GM12878 (cell line): ENCODE measurements around the gene CDK15. TPM values are rescaled to one million over a fixed set of nuclear protein-coding genes. Genes with fewer than 3 reads are reported as not detected.

ENCODE experiments used
- ATAC-seq: fragments of 200-7000 bp; cut with Tn5 transposase; 3 replicates; pipeline ENCODE4 v1.9.1; 2020; ENCODE audit warnings: mild to moderate bottlenecking, moderate library complexity
- BruUV-seq: library from RNA; stranded (reverse); fragments of 400-500 nt; replicated peaks from 2 replicates; lab custom pipeline; 2021; lab: Mats Ljungman, UMichigan
- CTCF ChIA-PET: fragments of 300-600 bp; sonication (Branson Sonifier 250); formaldehyde crosslinking; extraction: SDS; loops from one replicate; lab custom pipeline; 2021; ENCODE audit warnings: inconsistent platforms; lab: Yijun Ruan, JAX
- POLR2A ChIA-PET: fragments of 350-600 bp; formaldehyde crosslinking; extraction: SDS; loops from one replicate; lab custom pipeline; 2021; ENCODE audit warnings: inconsistent platforms; lab: Charles Lee
- RAD21 ChIA-PET: fragments of 300-600 bp; sonication (Branson Sonifier 250); formaldehyde crosslinking; loops from one replicate; lab custom pipeline; 2023; ENCODE audit warnings: antibody characterized with exemption; ENCODE audit not compliant: unreplicated experiment; lab: Charles Lee
- SMC1A ChIA-PET: fragments of 300-600 bp; sonication (Branson Sonifier 250); formaldehyde crosslinking; loops from one replicate; lab custom pipeline; 2023; ENCODE audit not compliant: unreplicated experiment, uncharacterized antibody; lab: Charles Lee
- DNase-seq: peaks from one replicate; pipeline ENCODE4 v3.0.0-alpha.2; 2011; ENCODE audit warnings: low read depth, low spot score
- FAIRE-seq: peaks from 3 replicates; lab custom pipeline; 2011; peaks lifted over from hg19 to GRCh38; lab: Jason Lieb, UNC
- H2AFZ ChIP-seq: 2 replicates; pipeline ENCODE4 v1.6.0; 2011; ENCODE audit warnings: low read depth, low read length, control low read depth; ENCODE audit not compliant: control insufficient read depth
- H3K27ac ChIP-seq: 2 replicates; pipeline ENCODE4 v1.5.1; 2011; ENCODE audit warnings: control low read depth; ENCODE audit not compliant: control insufficient read depth, insufficient read depth
- H3K27me3 ChIP-seq, 2 experiments: replicated peaks in 1 of 2; 2 replicates each; pipeline versions ENCODE4 v1.6.0 to v1.6.1; 2011; ENCODE audit warnings: low read length in 1 of 2; ENCODE audit not compliant: control insufficient read depth in 2 of 2, insufficient read depth in 2 of 2
- H3K36me3 ChIP-seq, 2 experiments: 2 replicates each; pipeline ENCODE4 v1.5.1; 2011; ENCODE audit warnings: low read length in 1 of 2; ENCODE audit not compliant: control insufficient read depth in 2 of 2, insufficient read depth in 2 of 2
- H3K4me1 ChIP-seq: 2 replicates; pipeline ENCODE4 v1.6.1; 2011; ENCODE audit warnings: mild to moderate bottlenecking, low read length, moderate library complexity, mixed read lengths; ENCODE audit not compliant: control insufficient read depth, insufficient read depth
- H3K4me2 ChIP-seq: 2 replicates; pipeline ENCODE4 v1.6.0; 2011; ENCODE audit warnings: control low read depth; ENCODE audit not compliant: control insufficient read depth, insufficient read depth
- H3K4me3 ChIP-seq: fragments of 200-600 bp; sonication (generic); 2 replicates; pipeline ENCODE4 v1.5.1; 2016
- H3K79me2 ChIP-seq: 2 replicates; pipeline ENCODE4 v1.6.0; 2011; ENCODE audit warnings: low read length; ENCODE audit not compliant: control insufficient read depth, insufficient read depth
- H3K9ac ChIP-seq: 2 replicates; pipeline ENCODE4 v1.8.0; 2011; ENCODE audit warnings: low read length, control low read depth, mixed read lengths; ENCODE audit not compliant: control insufficient read depth, insufficient read depth
- H3K9me3 ChIP-seq: replicated peaks from 3 replicates; pipeline ENCODE4 v1.5.1; 2011; ENCODE audit warnings: mild to moderate bottlenecking, low read length; ENCODE audit not compliant: control insufficient read depth, insufficient read depth
- H4K20me1 ChIP-seq: 2 replicates; pipeline ENCODE4 v1.6.0; 2011; ENCODE audit not compliant: control insufficient read depth, insufficient read depth
- CEBPB ChIP-seq, 2 experiments: fragments of 150-350 bp in 1 of 2; IDR thresholded peaks; 2 replicates each; pipeline ENCODE4 v1.6.1; 2012 to 2014; ENCODE audit warnings: low read depth in 2 of 2, low read length in 2 of 2, borderline replicate concordance in 1 of 2, inconsistent platforms in 1 of 2
- DPF2 ChIP-seq: fragments of 450-650 bp; IDR thresholded peaks from 2 replicates; pipeline ENCODE4 v1.6.1; 2017; ENCODE audit warnings: mild to moderate bottlenecking
- FOXM1 ChIP-seq: IDR thresholded peaks from 2 replicates; pipeline ENCODE4 v1.6.1; 2012; ENCODE audit warnings: low read depth, mild to moderate bottlenecking, inconsistent platforms, low read length, moderate library complexity
- IRF4 ChIP-seq: IDR thresholded peaks from 2 replicates; pipeline ENCODE4 v1.6.1; 2011; ENCODE audit warnings: low read depth, low read length
- MXI1 ChIP-seq: fragments of 150-350 bp; IDR thresholded peaks from 2 replicates; pipeline ENCODE4 v1.6.1; 2011; ENCODE audit warnings: low read depth, mild to moderate bottlenecking, inconsistent platforms, low read length, improper control_type of control experiment
- NFYA ChIP-seq: IDR thresholded peaks from 2 replicates; pipeline ENCODE4 v1.6.1; 2011; ENCODE audit warnings: low read depth, mild to moderate bottlenecking, low read length, improper control_type of control experiment, borderline replicate concordance
- NRF1 ChIP-seq: conservative IDR thresholded peaks from 2 replicates; pipeline ENCODE4 v1.6.1; 2011; ENCODE audit warnings: mild to moderate bottlenecking, low read depth, low read length, improper control_type of control experiment
- SREBF2 ChIP-seq: IDR thresholded peaks from 2 replicates; pipeline ENCODE4 v1.6.1; 2012; ENCODE audit warnings: mild to moderate bottlenecking, low read length
- ZNF622 ChIP-seq: fragments of 450-650 bp; IDR thresholded peaks from 2 replicates; pipeline ENCODE4 v1.6.1; 2017; ENCODE audit warnings: mild to moderate bottlenecking, inconsistent platforms
- WGBS: methylation state at CpG from one replicate; pipeline ENCODE4 v1.1.6; 2016; ENCODE audit warnings: low lambda C conversion rate; ENCODE audit not compliant: insufficient replicate concordance, insufficient coverage; ENCODE audit errors: missing lambda C conversion rate; 5-methylcytosine and 5-hydroxymethylcytosine counted together
- in situ Hi-C: fragments of 300-500 bp; cut with MboI; formaldehyde crosslinking; loops from 9 replicates; pipeline ENCODE4 v1.14.3; 2018; ENCODE audit warnings: mixed read lengths
- intact Hi-C: fragments of 100-400 bp; cut with micrococcal nuclease; formaldehyde crosslinking; loops from one replicate; pipeline ENCODE4 v1.14.2; 2022; ENCODE audit not compliant: unreplicated experiment
- polyA plus RNA-seq, 11 experiments: library from polyadenylated mRNA; depleted of rRNA in 4 of 11; unstranded in 6 of 11; stranded (reverse) in 5 of 11; fragments of >200 nt; fragmentation: Nextera tagmentation in 4 of 11; fragmentation: Illumina TruSeq in 1 of 11; extraction: Ambion mirVana in 4 of 11; extraction: Trizol in 1 of 11; gene quantifications; 1 replicate in 1 of 11; 2 replicates in 10 of 11; pipeline versions ENCODE4 v1.2.1 to v1.2.3, GENCODE V29; 2011 to 2016; ENCODE audit warnings: inconsistent platforms in 2 of 11, missing spikeins in 2 of 11, low read depth in 1 of 11
- total RNA-seq, 4 experiments: library from RNA; depleted of rRNA in 3 of 4; stranded (reverse); fragments of >200 nt in 3 of 4; fragmentation: Illumina TruSeq in 1 of 4; extraction: Trizol in 1 of 4; gene quantifications; 2 replicates each; pipeline versions ENCODE4 v1.2.1 to v1.2.3, GENCODE V29; 2013 to 2021

CDK15 gene
- total and polyA plus RNA-seq, 10 of the 15 experiments (the other 5 are each of a cell fraction or from before 2014, with no cell fraction given), result 0.01 to 0.04 TPM; not detected in 8

DNA sequence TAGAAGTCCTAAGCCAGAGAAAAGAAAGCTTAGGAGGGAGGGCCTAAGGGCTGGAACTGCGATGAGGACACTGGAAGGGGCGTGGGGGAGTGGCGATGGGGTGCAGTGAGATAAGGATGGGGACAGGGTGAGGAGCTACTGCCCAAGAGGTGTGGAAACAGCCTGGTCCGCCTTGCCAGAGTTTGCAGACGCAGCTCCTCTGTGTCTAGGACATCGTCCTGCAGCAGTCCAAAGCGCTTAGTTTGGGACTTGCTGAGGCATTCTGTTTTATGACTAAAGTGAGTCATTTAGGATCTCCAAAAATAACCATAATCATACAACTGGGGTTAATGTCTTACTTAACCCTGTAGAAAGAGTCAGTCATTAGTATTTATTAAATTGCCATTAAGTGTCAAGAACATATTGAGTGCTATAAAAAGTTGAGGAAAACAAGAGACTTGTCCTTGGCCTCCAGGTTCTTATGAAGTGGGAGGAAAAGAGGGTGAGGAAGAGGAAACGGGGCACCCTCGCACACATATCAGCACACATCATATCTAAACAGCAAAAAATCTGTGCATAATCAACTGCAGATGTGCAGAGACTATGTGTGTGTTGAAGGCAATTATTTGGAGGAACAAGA is 74.8 kb downstream of the CDK15 start:
- POLR2A ChIA-PET, result interaction anchor here (0.5 kb wide), 1 partner anchor 1438 kb away, joined by 3 read pairs; no protein-coding TSS in a partner anchor
- no peak overlapping the region for H3K9ac ChIP-seq
- peak; percentile 67 for ATAC-seq
- H2AFZ ChIP-seq, result no peak overlapping the region
- SMC1A ChIA-PET, result interaction anchor here (1.0 to 1.1 kb wide), 2 partner anchors 28 to 38 kb away, joined by 3 to 4 read pairs; no protein-coding TSS in a partner anchor
- no peak overlapping the region for H3K27ac ChIP-seq
- intact Hi-C loops, result no loop called here
- H3K9me3 ChIP-seq, result no peaks in the 10 kb centered on the region
- H3K4me1 ChIP-seq, result peaks cover 3% of the 10 kb centered on the region
- no TSS peak for BruUV-seq
- CTCF ChIA-PET, result interaction anchor here (1.0 to 1.9 kb wide), 3 partner anchors 11 to 124 kb away, joined by 4 to 6 read pairs (median 5); no protein-coding TSS in a partner anchor
- DNase-seq, result no peak
- H3K36me3 ChIP-seq, result no peaks in the 10 kb centered on the region
- no peak overlapping the region for H3K4me2 ChIP-seq
- H3K79me2 ChIP-seq, result no peaks in the 10 kb centered on the region
- FAIRE-seq, result no peak
- H3K27me3 ChIP-seq, result peaks cover 0 to 4% of the 10 kb centered on the region in 2 experiments; a peak in 1 of 4 replicates
- RAD21 ChIA-PET, result no interaction called here
- TF ChIP-seq ZNF622 (no peak), FOXM1 (no peak), IRF4 (no peak), CEBPB (IDR thresholded peaks at IDR 0.05; ENCODE audit: borderline replicate concordance in 1 of 2, low read depth in 2 of 2, low read length in 2 of 2) (no peak), MXI1 (no peak), NRF1 (no peak), DPF2 (0 out of 2 replicates have a peak, but pooled peaks have one; percentile 10), NFYA (no peak), SREBF2 (no peak)
- TF ChIP-seq, all 136 proteins: peak for 1
- in situ Hi-C loops, result no loop called here
- Histone ChIP-seq H4K20me1 (no peaks in the 10 kb centered on the region), H3K4me3 (no peak overlapping the region)
- WGBS, result 17% methylated on average over 9 of the region's 9 CpGs
